Panc1 (cell line): Measurements from ENCODE around the gene MEOX2.

Experiments used
- CTCF ChIP-seq: fragments of 450-650 bp; IDR thresholded peaks from 2 replicates; pipeline ENCODE4 v1.5.1; 2017; ENCODE audit warnings: mild to moderate bottlenecking
- POLR2AphosphoS5 ChIP-seq: IDR thresholded peaks from 2 replicates; pipeline ENCODE4 v1.6.1; 2012; ENCODE audit warnings: mild to moderate bottlenecking, low read depth, low read length, moderate library complexity
- REST ChIP-seq, 2 experiments: IDR thresholded peaks; 2 replicates each; pipeline ENCODE4 v1.6.1; 2011 to 2012; ENCODE audit warnings: low read depth in 2 of 2, control low read depth in 1 of 2, low read length in 1 of 2, mild to moderate bottlenecking in 1 of 2, moderate library complexity in 1 of 2; ENCODE audit not compliant: insufficient read depth in 1 of 2
- SIN3A ChIP-seq: IDR thresholded peaks from 2 replicates; pipeline ENCODE4 v1.6.1; 2012; ENCODE audit warnings: low read depth, mild to moderate bottlenecking, low read length, moderate library complexity, borderline replicate concordance; ENCODE audit not compliant: insufficient read depth
- TCF7L2 ChIP-seq: IDR thresholded peaks from 2 replicates; pipeline ENCODE4 v1.6.1; 2011; ENCODE audit warnings: mild to moderate bottlenecking, low read depth, low read length, inconsistent platforms

- TF ChIP-seq CTCF: no peak
- TF ChIP-seq POLR2AphosphoS5: no peak
- TF ChIP-seq REST (IDR thresholded peaks at IDR 0.05; ENCODE audit: insufficient read depth in 1 of 2, low read depth in 2 of 2, low read length in 1 of 2): no peak
- no peak for TF ChIP-seq TCF7L2
- no peak for TF ChIP-seq SIN3A
Observed at GRCh38 chr7:15687546-15688278, 1.2 kb upstream of the MEOX2 start.
